ENCODE results near the gene PLEKHG4B. TPM values are rescaled to one million over a fixed set of nuclear protein-coding genes. Genes with fewer than 3 reads are reported as not detected.

Gene PLEKHG4B
- total and polyA plus RNA-seq, 4 donors, result under 0.01 to 0.05 (median 0.01) TPM; not detected in 1

DNA sequence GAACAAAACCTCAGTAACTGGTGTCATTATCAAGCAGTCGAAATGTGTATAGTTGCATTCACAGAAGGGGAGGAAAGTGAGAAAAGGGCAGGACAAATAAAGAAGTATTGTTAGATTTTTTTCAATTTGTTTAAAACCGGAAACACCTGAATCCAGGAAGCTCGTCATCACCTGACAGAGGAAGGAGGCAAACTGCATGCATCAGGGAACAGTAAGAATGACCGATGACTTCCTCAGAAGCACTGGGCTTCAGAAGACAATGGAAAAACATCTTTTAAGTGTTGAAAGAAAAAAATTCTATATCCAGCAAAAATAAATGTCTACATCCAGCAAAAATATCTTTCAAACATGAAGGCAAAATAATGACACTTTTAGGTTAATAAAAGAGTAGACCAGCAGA lies 29.5 kb downstream of the PLEKHG4B start:
- H3K27ac ChIP-seq (ENCODE audit: low read depth in 1 of 2, low read length in 2 of 2), result no peak overlapping the region
- TF ChIP-seq TAF1 (conservative IDR thresholded peaks at IDR 0.05) (no peak), FOXA2 (IDR thresholded peaks at IDR 0.05) (no peak), JUND (IDR thresholded peaks at IDR 0.05) (no peak), YY1 (IDR thresholded peaks at IDR 0.05) (no peak), HNF4A (conservative IDR thresholded peaks at IDR 0.05) (no peak), MAX (IDR thresholded peaks at IDR 0.05) (no peak)
- DNase-seq (ENCODE audit: low spot score), result no peak
- peaks cover 1 to 9% (median 5%) of the 10 kb centered on the region in 4 donors for H3K9me3 ChIP-seq (ENCODE audit: control insufficient read depth in 4 of 4, low read length in 3 of 4)
- H3K4me1 ChIP-seq (ENCODE audit: control insufficient read depth in 4 of 4, insufficient read depth in 4 of 4, low read length in 3 of 4), result no peaks in the 10 kb centered on the region
- no peaks in the 10 kb centered on the region for H3K36me3 ChIP-seq (ENCODE audit: control insufficient read depth in 4 of 4, insufficient read depth in 3 of 4, low read depth in 1 of 4, low read length in 3 of 4)
- peaks cover 0 to 3% (median 0%) of the 10 kb centered on the region in 4 donors for H3K27me3 ChIP-seq (ENCODE audit: control insufficient read depth in 4 of 4, insufficient read depth in 4 of 4, low read length in 3 of 4)
- no peak overlapping the region for H3K9ac ChIP-seq (ENCODE audit: low read depth in 1 of 2, low read length in 2 of 2)
- WGBS, result 80% methylated on average over 4 of the region's 4 CpGs
- no peak overlapping the region for H3K4me3 ChIP-seq (ENCODE audit: low read depth in 1 of 3, low read length in 3 of 3)

DNA sequence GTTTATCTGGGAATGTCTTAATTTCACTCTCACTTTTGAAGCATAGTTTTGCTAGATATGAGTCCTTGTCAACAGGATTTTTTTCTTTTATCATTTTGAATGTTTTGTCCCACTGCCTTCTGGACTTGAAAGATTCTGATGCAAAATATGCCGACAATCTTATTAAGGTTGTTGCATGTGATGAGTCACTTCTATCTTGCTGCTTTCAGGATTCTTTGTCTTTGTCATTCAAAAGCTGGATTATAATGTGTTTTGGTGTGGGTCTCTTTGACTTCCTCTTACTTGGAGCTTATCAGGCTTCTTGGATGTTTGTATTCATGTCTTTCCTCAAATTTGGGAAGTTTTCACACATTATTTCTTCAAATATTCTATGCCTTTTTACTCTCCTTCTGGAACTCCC lies 33.8 kb downstream of the PLEKHG4B start:
- no peak overlapping the region for H3K4me3 ChIP-seq (ENCODE audit: low read depth in 1 of 3, low read length in 3 of 3)
- H3K4me1 ChIP-seq (ENCODE audit: control insufficient read depth in 4 of 4, insufficient read depth in 4 of 4, low read length in 3 of 4), result no peaks in the 10 kb centered on the region
- no peak overlapping the region for H3K27ac ChIP-seq (ENCODE audit: low read depth in 1 of 2, low read length in 2 of 2)
- H3K9me3 ChIP-seq (ENCODE audit: control insufficient read depth in 4 of 4, low read length in 3 of 4), result peaks cover 1 to 9% (median 5%) of the 10 kb centered on the region in 4 donors
- 89% methylated on average over 1 of the region's 1 CpG for WGBS
- DNase-seq (ENCODE audit: low spot score), result no peak
- no peaks in the 10 kb centered on the region for H3K27me3 ChIP-seq (ENCODE audit: control insufficient read depth in 4 of 4, insufficient read depth in 4 of 4, low read length in 3 of 4)
- TF ChIP-seq EGR1 (IDR thresholded peaks at IDR 0.05; ENCODE audit: low read depth in 2 of 2), result no peak
- TF ChIP-seq, protein P1, sequence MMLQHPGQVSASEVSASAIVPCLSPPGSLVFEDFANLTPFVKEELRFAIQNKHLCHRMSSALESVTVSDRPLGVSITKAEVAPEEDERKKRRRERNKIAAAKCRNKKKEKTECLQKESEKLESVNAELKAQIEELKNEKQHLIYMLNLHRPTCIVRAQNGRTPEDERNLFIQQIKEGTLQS (IDR thresholded peaks at IDR 0.05), result no peak
- no peak for TF ChIP-seq NR2F2 (IDR thresholded peaks at IDR 0.05)
- TF ChIP-seq REST (IDR thresholded peaks at IDR 0.05), result no peak
- no peak for TF ChIP-seq RAD21 (IDR thresholded peaks at IDR 0.05)
- TF ChIP-seq TAF1 (conservative IDR thresholded peaks at IDR 0.05), result no peak
- TF ChIP-seq RXRA (IDR thresholded peaks at IDR 0.05), result no peak
- no peak for TF ChIP-seq CTCF (IDR thresholded peaks at IDR 0.05; ENCODE audit: low read depth, low read length, missing input control)
- no peak overlapping the region for H3K9ac ChIP-seq (ENCODE audit: low read depth in 1 of 2, low read length in 2 of 2)
- no peaks in the 10 kb centered on the region for H3K36me3 ChIP-seq (ENCODE audit: control insufficient read depth in 4 of 4, insufficient read depth in 3 of 4, low read depth in 1 of 4, low read length in 3 of 4)

GRCh38 chr5:126806-127205 lies 34.8 kb downstream of the PLEKHG4B start:
- Histone ChIP-seq H3K9me3 (ENCODE audit: control insufficient read depth in 4 of 4, low read length in 3 of 4) (peaks cover 0 to 4% (median 1%) of the 10 kb centered on the region in 4 donors), H3K4me1 (ENCODE audit: control insufficient read depth in 4 of 4, insufficient read depth in 4 of 4, low read length in 3 of 4) (no peaks in the 10 kb centered on the region), H3K27me3 (ENCODE audit: control insufficient read depth in 4 of 4, insufficient read depth in 4 of 4, low read length in 3 of 4) (no peaks in the 10 kb centered on the region), H3K36me3 (ENCODE audit: control insufficient read depth in 4 of 4, insufficient read depth in 3 of 4, low read depth in 1 of 4, low read length in 3 of 4) (no peaks in the 10 kb centered on the region), H3K4me3 (ENCODE audit: low read depth in 1 of 3, low read length in 3 of 3) (no peak overlapping the region), H3K27ac (ENCODE audit: low read depth in 1 of 2, low read length in 2 of 2) (no peak overlapping the region), H3K9ac (ENCODE audit: low read depth in 1 of 2, low read length in 2 of 2) (no peak overlapping the region)
- 88% methylated on average over 7 of the region's 7 CpGs for WGBS
- DNase-seq (ENCODE audit: low spot score), result no peak
- TF ChIP-seq EGR1 (IDR thresholded peaks at IDR 0.05; ENCODE audit: low read depth in 2 of 2), result no peak
